HepG2 (cell line): ENCODE results near the gene CMAS. TPM values are rescaled to one million over a fixed set of nuclear protein-coding genes. Genes with fewer than 3 reads are reported as not detected.
A peak's percentile ranks its signal among the peaks of the same experiment; 100 is the strongest.

Experiments used
- ATAC-seq: fragments of 200-7000 bp; cut with Tn5 transposase; 3 replicates; pipeline ENCODE4 v1.9.1; 2020; ENCODE audit warnings: mild to moderate bottlenecking, moderate library complexity
- BruUV-seq: library from RNA; stranded (reverse); fragments of 400-500 nt; replicated peaks from 2 replicates; lab custom pipeline; 2021; lab: Mats Ljungman, UMichigan
- CTCF ChIA-PET: fragments of 300-600 bp; formaldehyde crosslinking; extraction: SDS; loops from one replicate; lab custom pipeline; 2021; ENCODE audit warnings: low total read pairs, inconsistent platforms, low intra/inter-chr PET ratio; lab: Yijun Ruan, JAX
- POLR2A ChIA-PET: fragments of 350-600 bp; sonication (Branson Sonifier 250); formaldehyde crosslinking; loops from one replicate; lab custom pipeline; 2020; ENCODE audit warnings: antibody characterized with exemption, inconsistent platforms; lab: Yijun Ruan, JAX
- DNase-seq: peaks from one replicate; pipeline ENCODE4 v3.0.0-alpha.2; 2015; ENCODE audit warnings: low spot score
- FAIRE-seq: peaks from 3 replicates; lab custom pipeline; 2011; peaks lifted over from hg19 to GRCh38; lab: Jason Lieb, UNC
- H2AFZ ChIP-seq: one replicate; pipeline ENCODE4 v1.6.1; 2011; ENCODE audit warnings: low read length, inconsistent platforms
- H3K27ac ChIP-seq: fragments of 300-600 bp; 3 replicates; pipeline ENCODE4 v1.8.0; 2011; ENCODE audit warnings: mixed run types, mild to moderate bottlenecking, mixed read lengths, low read length, inconsistent platforms; ENCODE audit not compliant: insufficient read depth; ENCODE audit errors: extremely low read length
- H3K27me3 ChIP-seq, 2 experiments: fragments of 200-600 bp in 1 of 2; 2 replicates in 1 of 2; 3 replicates in 1 of 2; pipeline versions ENCODE4 v1.6.0 to v1.8.0; 2011; ENCODE audit warnings: low read length in 2 of 2, mild to moderate bottlenecking in 2 of 2, moderate library complexity in 2 of 2, inconsistent platforms in 1 of 2; ENCODE audit not compliant: insufficient read depth in 2 of 2, control insufficient read depth in 1 of 2
- H3K36me3 ChIP-seq, 2 experiments: fragments of 200-600 bp in 1 of 2; replicated peaks in 1 of 2; 2 replicates in 1 of 2; 3 replicates in 1 of 2; pipeline versions ENCODE4 v1.5.1 to v1.8.0; 2011; ENCODE audit warnings: low read length in 2 of 2, inconsistent platforms in 1 of 2; ENCODE audit not compliant: insufficient read depth in 2 of 2, control insufficient read depth in 1 of 2
- H3K4me1 ChIP-seq: 2 replicates; pipeline ENCODE4 v1.5.1; 2012; ENCODE audit warnings: low read length, inconsistent platforms; ENCODE audit not compliant: insufficient read depth
- H3K4me2 ChIP-seq: 2 replicates; pipeline ENCODE4 v1.6.0; 2011; ENCODE audit warnings: low read depth, low read length, inconsistent platforms
- H3K4me3 ChIP-seq, 3 experiments: fragments of 200-600 bp in 1 of 3; sonication (generic), shearing (Covaris generic) in 1 of 3; replicated peaks in 1 of 3; 2 replicates each; pipeline ENCODE4 v1.5.1; 2011 to 2016; ENCODE audit warnings: low read length in 3 of 3, inconsistent platforms in 2 of 3, low read depth in 2 of 3, mild to moderate bottlenecking in 2 of 3, control low read depth in 1 of 3, mixed read lengths in 1 of 3; ENCODE audit not compliant: insufficient read depth in 1 of 3
- H3K79me2 ChIP-seq: one replicate; pipeline ENCODE4 v1.6.1; 2011; ENCODE audit warnings: low read length, inconsistent platforms; ENCODE audit not compliant: insufficient read depth
- H3K9ac ChIP-seq: 2 replicates; pipeline ENCODE4 v1.6.0; 2011; ENCODE audit warnings: mild to moderate bottlenecking, low read depth, low read length, inconsistent platforms; ENCODE audit not compliant: insufficient read depth
- H3K9me3 ChIP-seq: 2 replicates; pipeline ENCODE4 v1.5.1; 2012; ENCODE audit warnings: mild to moderate bottlenecking, low read length
- H4K20me1 ChIP-seq: 2 replicates; pipeline ENCODE4 v1.6.0; 2011; ENCODE audit warnings: inconsistent platforms, mild to moderate bottlenecking, low read length, moderate library complexity; ENCODE audit not compliant: insufficient read depth
- ASH2L ChIP-seq: fragments of 300-600, 200-600 bp; sonication (generic); IDR thresholded peaks from 2 replicates; pipeline ENCODE4 v1.7.0; 2017; ENCODE audit warnings: low read depth, mild to moderate bottlenecking, moderate library complexity, mixed read lengths, low read length; ENCODE audit not compliant: insufficient read length
- GABPA ChIP-seq, 2 experiments: IDR thresholded peaks; 2 replicates each; pipeline ENCODE4 v1.6.1; 2011 to 2016; ENCODE audit warnings: low read depth in 2 of 2, low read length in 1 of 2, missing biosample characterization in 1 of 2, missing genetic modification characterization in 1 of 2
- NFE2L2 ChIP-seq: fragments of 150-350 bp; IDR thresholded peaks from 2 replicates; pipeline ENCODE4 v1.6.1; 2014; ENCODE audit warnings: low read length
- RNF2 ChIP-seq: fragments of 450-650 bp; conservative IDR thresholded peaks from 2 replicates; pipeline ENCODE4 v1.6.1; 2016; ENCODE audit warnings: low read depth
- TFE3 ChIP-seq: IDR thresholded peaks from 2 replicates; pipeline ENCODE4 v1.6.1; 2016
- ZNF234 ChIP-seq: sonication (generic); formaldehyde crosslinking; conservative IDR thresholded peaks from 2 replicates; pipeline ENCODE4 v1.5.1; 2020; ENCODE audit warnings: mild to moderate bottlenecking, missing genetic modification reagents
- ZNF3 ChIP-seq: IDR thresholded peaks from 2 replicates; pipeline ENCODE4 v1.7.0; 2017; ENCODE audit warnings: inconsistent platforms
- ZNF451 ChIP-seq: sonication (generic); formaldehyde crosslinking; IDR thresholded peaks from 2 replicates; pipeline ENCODE4 v1.5.0; 2020; ENCODE audit warnings: mild to moderate bottlenecking, missing genetic modification reagents
- ZNF557 ChIP-seq: sonication (generic); formaldehyde crosslinking; IDR thresholded peaks from 2 replicates; pipeline ENCODE4 v1.4.0; 2020; ENCODE audit warnings: missing genetic modification reagents
- WGBS: methylation state at CpG from one replicate; pipeline ENCODE4 v1.1.6; 2017; ENCODE audit warnings: low lambda C conversion rate; 5-methylcytosine and 5-hydroxymethylcytosine counted together
- in situ Hi-C: cut with HindIII; loops from 2 replicates; pipeline ENCODE4 v1.10.0; 2017; ENCODE audit warnings: low pct_unique_long_range_greater_than_20kb; ENCODE audit not compliant: extremely low pct_ligation_motif_present
- intact Hi-C: fragments of 100-400 bp; cut with micrococcal nuclease; formaldehyde crosslinking; loops from one replicate; pipeline ENCODE4 v1.10.0; 2022; ENCODE audit not compliant: unreplicated experiment
- polyA plus RNA-seq, 8 experiments: library from polyadenylated mRNA; depleted of rRNA in 3 of 8; stranded (reverse) in 7 of 8; unstranded in 1 of 8; fragments of >200 nt; fragmentation: Illumina TruSeq in 4 of 8; extraction: Trizol in 4 of 8; gene quantifications; 2 replicates each; pipeline versions ENCODE4 v1.2.1 to v1.2.3, GENCODE V29; 2011 to 2016; ENCODE audit warnings: low read depth in 4 of 8, missing spikeins in 1 of 8, mixed read lengths in 1 of 8; ENCODE audit not compliant: insufficient read depth in 1 of 8
- total RNA-seq, 5 experiments: library from RNA; depleted of rRNA; stranded (reverse); fragments of >200 nt; fragmentation: Illumina TruSeq; extraction: Trizol; gene quantifications; 2 replicates each; pipeline ENCODE4 v1.2.3, GENCODE V29; 2016; ENCODE audit warnings: low read depth in 1 of 5

The CMAS gene
- total and polyA plus RNA-seq, 2 of the 13 experiments (the other 11 are each of a cell fraction or from before 2014, with no cell fraction given), result 14.0 to 21.3 TPM

- no peaks in the 10 kb centered on the region for H4K20me1 ChIP-seq
- in situ Hi-C loops, result loop anchor here (5.0 kb wide), 1 partner anchor 234 kb away; no protein-coding TSS in a partner anchor
- H3K79me2 ChIP-seq, result no peaks in the 10 kb centered on the region
- ChIA-PET POLR2A (no interaction called here), CTCF (no interaction called here)
- no peak for DNase-seq
- no peaks in the 10 kb centered on the region for H3K4me1 ChIP-seq
- 0% methylated on average over 2 of the region's 2 CpGs for WGBS
- no peak overlapping the region for H3K9ac ChIP-seq
- no peak overlapping the region for H2AFZ ChIP-seq
- no peak for FAIRE-seq
- H3K4me2 ChIP-seq, result no peak overlapping the region
- H3K4me3 ChIP-seq, result no peak overlapping the region
- H3K27me3 ChIP-seq, result no peaks in the 10 kb centered on the region
- BruUV-seq, result no TSS peak
- no peak overlapping the region for H3K27ac ChIP-seq
- intact Hi-C loops, result no loop called here
- no peaks in the 10 kb centered on the region for H3K9me3 ChIP-seq
- no peak for TF ChIP-seq ZNF3 (CRISPR knock-in tag)
- TF ChIP-seq RNF2, result no peak
- no peak for TF ChIP-seq ZNF451 (CRISPR knock-in tag)
- TF ChIP-seq TFE3, result no peak
- TF ChIP-seq GABPA (IDR thresholded peaks at IDR 0.05; ENCODE audit: low read depth, low read length), result no peak
- peak; percentile 36; the same call in 1 of the 2 replicates for TF ChIP-seq GABPA (CRISPR knock-in tag; IDR thresholded peaks at IDR 0.05; ENCODE audit: low read depth)
- no peak for TF ChIP-seq NFE2L2
- no peak for TF ChIP-seq ZNF234 (CRISPR knock-in tag)
- TF ChIP-seq ZNF557 (CRISPR knock-in tag), result no peak
- no peak for TF ChIP-seq ASH2L
- no peaks in the 10 kb centered on the region for H3K36me3 ChIP-seq
- no peak for ATAC-seq
Measured at GRCh38 chr12:22103418-22103817, 57.4 kb downstream of the CMAS start.
